ENCODE data around the gene UBAC1. TPM values are rescaled to one million over a fixed set of nuclear protein-coding genes. Genes with fewer than 3 reads are reported as not detected.

Gene UBAC1
- total and polyA plus RNA-seq, 9 of the 15 experiments (the other 6 are each of a cell fraction or from before 2014, with no cell fraction given): 94.0 to 399 (median 228) TPM

DNA sequence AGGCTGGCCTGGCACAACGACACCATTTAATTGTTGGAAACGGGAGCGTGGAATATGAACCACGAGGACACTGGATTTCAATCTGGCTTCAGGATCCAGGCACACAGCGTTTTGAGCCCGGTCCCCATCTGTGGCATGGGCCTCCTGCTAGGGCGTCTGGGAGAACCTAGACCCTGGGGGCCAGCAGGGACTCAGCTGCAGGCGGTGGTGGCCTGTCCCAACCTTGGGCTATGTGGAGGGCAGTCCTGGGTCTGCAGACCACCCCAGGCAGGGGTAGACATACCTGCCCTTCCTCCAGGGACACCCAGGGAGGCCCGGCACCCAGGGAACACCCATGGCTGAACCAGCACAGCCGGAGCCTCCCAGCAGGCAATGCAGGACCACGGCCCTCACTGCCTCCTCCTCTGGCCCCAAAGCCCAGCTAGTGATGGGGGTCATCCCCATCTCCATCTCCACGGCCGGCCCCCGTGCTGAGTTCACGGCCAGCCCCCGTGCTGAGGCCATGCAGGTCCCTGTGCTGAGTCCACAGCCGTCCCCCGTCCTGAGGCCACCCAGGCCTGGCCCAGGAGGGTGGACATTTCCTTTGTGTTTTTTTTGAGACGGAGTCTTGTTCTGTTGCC is 18.5 kb upstream of the UBAC1 start:
- FAIRE-seq (no peak), DNase-seq (ENCODE audit: extremely low read depth in 1 of 4, low spot score in 3 of 4) (no peak), ATAC-seq (no peak; the same call in 2 of the 3 replicates)
- POLR2A ChIA-PET: no interaction called here
- Histone ChIP-seq H4K20me1 (replicated peaks; ENCODE audit: control insufficient read depth, insufficient read depth, low read length) (peaks cover 8% of the 10 kb centered on the region; the same call in 1 of the 2 replicates), H3K79me2 (ENCODE audit: control insufficient read depth, insufficient read depth, low read length) (no peaks in the 10 kb centered on the region), H3K27ac (ENCODE audit: extremely low read depth, low read depth, low read length) (no peak overlapping the region), H3K36me3 (ENCODE audit: control insufficient read depth, insufficient read depth, low read length) (no peaks in the 10 kb centered on the region), H3K9me3 (replicated peaks; ENCODE audit: control insufficient read depth, insufficient read depth, low read depth, low read length) (no peaks in the 10 kb centered on the region), H3K4me2 (ENCODE audit: insufficient read depth, low read length) (no peak overlapping the region), H3K4me3 (no peak overlapping the region), H3K4me1 (replicated peaks in 1 of 2; ENCODE audit: control insufficient read depth in 2 of 2, insufficient read depth in 2 of 2, low read length in 2 of 2) (peaks cover 12 to 51% of the 10 kb centered on the region in 2 experiments; a peak in 4 of 5 replicates), H2AFZ (ENCODE audit: low read depth, low read length) (no peak overlapping the region), H3K9ac (ENCODE audit: insufficient read depth in 1 of 2, low read depth in 2 of 2, low read length in 2 of 2) (no peak overlapping the region), H3K9me1 (ENCODE audit: control insufficient read depth, insufficient read depth, low read length) (no peaks in the 10 kb centered on the region), H3K27me3 (ENCODE audit: control insufficient read depth in 2 of 2, insufficient read depth in 2 of 2, low read length in 2 of 2) (peaks cover 23 to 57% of the 10 kb centered on the region in 2 experiments; a peak in 4 of 5 replicates)
- no TSS peak for BruUV-seq (replicated peaks)
- TF ChIP-seq GABPB1 (CRISPR knock-in tag; IDR thresholded peaks at IDR 0.05) (no peak), ZFPM2 (CRISPR knock-in tag; IDR thresholded peaks at IDR 0.05) (no peak), KLF10 (CRISPR knock-in tag; IDR thresholded peaks at IDR 0.05) (no peak), CREB1 (IDR thresholded peaks at IDR 0.05) (no peak), CREB1 (CRISPR knock-in tag; IDR thresholded peaks at IDR 0.05) (no peak), ETV6 (IDR thresholded peaks at IDR 0.05; ENCODE audit: borderline replicate concordance in 1 of 2, low read depth in 2 of 2, low read length in 1 of 2) (no peak), ETV6 (CRISPR knock-in tag; IDR thresholded peaks at IDR 0.05; ENCODE audit: borderline replicate concordance) (no peak), FOXJ2 (tag; IDR thresholded peaks at IDR 0.05) (no peak)
- intact Hi-C loops (cut with micrococcal nuclease) (loop anchor here (5.0 kb wide), 1 partner anchor 182 kb away; no protein-coding TSS in a partner anchor), in situ Hi-C loops (cut with MboI) (loop anchor here (5.0 kb wide), 1 partner anchor 133 kb away; no protein-coding TSS in a partner anchor)
- WGBS (ENCODE audit: insufficient coverage, low coverage, missing lambda C conversion rate): 3% methylated on average over 16 of the region's 19 CpGs
- CTCF ChIA-PET (ENCODE audit: low intra/inter-chr PET ratio): no interaction called here
